Measurements from ENCODE around the gene CTSD.

DNA sequence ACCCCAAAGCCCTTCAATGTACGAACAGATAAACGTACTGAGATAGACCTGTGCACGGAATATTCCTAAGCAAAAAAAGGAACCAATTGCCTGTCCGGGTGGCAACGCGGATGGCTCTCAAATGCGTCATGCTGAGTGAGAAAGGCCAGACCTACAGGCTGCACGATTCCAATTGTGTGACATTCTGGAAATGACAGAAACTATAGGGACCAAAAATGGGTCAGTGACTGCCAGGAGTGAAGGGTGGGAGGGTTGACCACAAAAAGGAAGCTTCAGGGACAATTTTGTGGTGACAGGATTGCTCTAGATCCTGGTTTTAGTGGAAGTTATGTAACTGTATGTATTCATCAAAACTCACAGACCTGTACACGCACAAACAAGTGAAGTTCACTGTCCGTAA, 47.0 kb upstream of the CTSD start:
- TF ChIP-seq, protein P1, sequence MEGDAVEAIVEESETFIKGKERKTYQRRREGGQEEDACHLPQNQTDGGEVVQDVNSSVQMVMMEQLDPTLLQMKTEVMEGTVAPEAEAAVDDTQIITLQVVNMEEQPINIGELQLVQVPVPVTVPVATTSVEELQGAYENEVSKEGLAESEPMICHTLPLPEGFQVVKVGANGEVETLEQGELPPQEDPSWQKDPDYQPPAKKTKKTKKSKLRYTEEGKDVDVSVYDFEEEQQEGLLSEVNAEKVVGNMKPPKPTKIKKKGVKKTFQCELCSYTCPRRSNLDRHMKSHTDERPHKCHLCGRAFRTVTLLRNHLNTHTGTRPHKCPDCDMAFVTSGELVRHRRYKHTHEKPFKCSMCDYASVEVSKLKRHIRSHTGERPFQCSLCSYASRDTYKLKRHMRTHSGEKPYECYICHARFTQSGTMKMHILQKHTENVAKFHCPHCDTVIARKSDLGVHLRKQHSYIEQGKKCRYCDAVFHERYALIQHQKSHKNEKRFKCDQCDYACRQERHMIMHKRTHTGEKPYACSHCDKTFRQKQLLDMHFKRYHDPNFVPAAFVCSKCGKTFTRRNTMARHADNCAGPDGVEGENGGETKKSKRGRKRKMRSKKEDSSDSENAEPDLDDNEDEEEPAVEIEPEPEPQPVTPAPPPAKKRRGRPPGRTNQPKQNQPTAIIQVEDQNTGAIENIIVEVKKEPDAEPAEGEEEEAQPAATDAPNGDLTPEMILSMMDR (IDR thresholded peaks at IDR 0.05), result no peak
- TF ChIP-seq POLR2A (IDR thresholded peaks at IDR 0.05), result no peak
